ENCODE measurements around the gene ADAMTS12. TPM values are rescaled to one million over a fixed set of nuclear protein-coding genes. Genes with fewer than 3 reads are reported as not detected.

ADAMTS12 gene
- total and polyA plus RNA-seq, 10 of the 15 experiments (the other 5 are each of a cell fraction or from before 2014, with no cell fraction given): 0.11 to 35.8 (median 20.7) TPM

- ChIA-PET POLR2A (interaction anchor here (1.1 to 1.2 kb wide), 3 partner anchors 9 to 87 kb away, joined by 3 to 4 read pairs (median 4); no protein-coding TSS in a partner anchor), SMC1A (ENCODE audit: uncharacterized antibody, unreplicated experiment) (interaction anchor here (0.7 to 2.9 kb wide), 17 partner anchors 9 to 378 kb away, joined by 3 to 27 read pairs (median 4); partner anchors contain the start of gene RXFP3), RAD21 (ENCODE audit: unreplicated experiment) (interaction anchor here (0.9 to 3.4 kb wide), 4 partner anchors 9 to 377 kb away, joined by 3 to 41 read pairs (median 4); no protein-coding TSS in a partner anchor), CTCF (interaction anchor here (1.0 to 1.7 kb wide), 2 partner anchors 11 to 87 kb away, joined by 3 to 10 read pairs; no protein-coding TSS in a partner anchor)
- no peak for ATAC-seq
- WGBS (ENCODE audit: insufficient coverage, insufficient replicate concordance, low lambda C conversion rate, missing lambda C conversion rate): 50% methylated on average over 2 of the region's 2 CpGs
- no peak for FAIRE-seq
- no peaks in the 10 kb centered on the region for H3K27me3 ChIP-seq (replicated peaks in 1 of 2; ENCODE audit: control insufficient read depth in 2 of 2, insufficient read depth in 2 of 2, low read length in 1 of 2)
- no peak for DNase-seq (ENCODE audit: low read depth, low spot score)
- no peaks in the 10 kb centered on the region for H4K20me1 ChIP-seq (ENCODE audit: control insufficient read depth, insufficient read depth)
- H2AFZ ChIP-seq (ENCODE audit: control insufficient read depth, low read depth, low read length): no peak overlapping the region
- in situ Hi-C loops (cut with MboI) (no loop called here), intact Hi-C loops (cut with micrococcal nuclease; ENCODE audit: unreplicated experiment) (no loop called here)
- no peaks in the 10 kb centered on the region; a peak in 1 of 4 replicates for H3K36me3 ChIP-seq (ENCODE audit: control insufficient read depth in 2 of 2, insufficient read depth in 2 of 2, low read length in 1 of 2)
- peaks cover 3% of the 10 kb centered on the region; the same call in 1 of the 2 replicates for H3K79me2 ChIP-seq (ENCODE audit: control insufficient read depth, insufficient read depth, low read length)
- H3K9ac ChIP-seq (ENCODE audit: control insufficient read depth, insufficient read depth, low read length): no peak overlapping the region
- H3K4me3 ChIP-seq: no peak overlapping the region
- H3K27ac ChIP-seq (ENCODE audit: control insufficient read depth, insufficient read depth): peak overlapping the region; percentile 93
- peaks cover 10% of the 10 kb centered on the region; the same call in 2 of the 3 replicates for H3K9me3 ChIP-seq (replicated peaks; ENCODE audit: control insufficient read depth, insufficient read depth, low read length)
- TF ChIP-seq, protein P1, sequence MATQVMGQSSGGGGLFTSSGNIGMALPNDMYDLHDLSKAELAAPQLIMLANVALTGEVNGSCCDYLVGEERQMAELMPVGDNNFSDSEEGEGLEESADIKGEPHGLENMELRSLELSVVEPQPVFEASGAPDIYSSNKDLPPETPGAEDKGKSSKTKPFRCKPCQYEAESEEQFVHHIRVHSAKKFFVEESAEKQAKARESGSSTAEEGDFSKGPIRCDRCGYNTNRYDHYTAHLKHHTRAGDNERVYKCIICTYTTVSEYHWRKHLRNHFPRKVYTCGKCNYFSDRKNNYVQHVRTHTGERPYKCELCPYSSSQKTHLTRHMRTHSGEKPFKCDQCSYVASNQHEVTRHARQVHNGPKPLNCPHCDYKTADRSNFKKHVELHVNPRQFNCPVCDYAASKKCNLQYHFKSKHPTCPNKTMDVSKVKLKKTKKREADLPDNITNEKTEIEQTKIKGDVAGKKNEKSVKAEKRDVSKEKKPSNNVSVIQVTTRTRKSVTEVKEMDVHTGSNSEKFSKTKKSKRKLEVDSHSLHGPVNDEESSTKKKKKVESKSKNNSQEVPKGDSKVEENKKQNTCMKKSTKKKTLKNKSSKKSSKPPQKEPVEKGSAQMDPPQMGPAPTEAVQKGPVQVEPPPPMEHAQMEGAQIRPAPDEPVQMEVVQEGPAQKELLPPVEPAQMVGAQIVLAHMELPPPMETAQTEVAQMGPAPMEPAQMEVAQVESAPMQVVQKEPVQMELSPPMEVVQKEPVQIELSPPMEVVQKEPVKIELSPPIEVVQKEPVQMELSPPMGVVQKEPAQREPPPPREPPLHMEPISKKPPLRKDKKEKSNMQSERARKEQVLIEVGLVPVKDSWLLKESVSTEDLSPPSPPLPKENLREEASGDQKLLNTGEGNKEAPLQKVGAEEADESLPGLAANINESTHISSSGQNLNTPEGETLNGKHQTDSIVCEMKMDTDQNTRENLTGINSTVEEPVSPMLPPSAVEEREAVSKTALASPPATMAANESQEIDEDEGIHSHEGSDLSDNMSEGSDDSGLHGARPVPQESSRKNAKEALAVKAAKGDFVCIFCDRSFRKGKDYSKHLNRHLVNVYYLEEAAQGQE (IDR thresholded peaks at IDR 0.05; ENCODE audit: low read depth, low read length): no peak
- no peak for TF ChIP-seq EGR1 (IDR thresholded peaks at IDR 0.05; ENCODE audit: borderline replicate concordance in 1 of 2, low read depth in 2 of 2, low read length in 2 of 2)
- no peak for TF ChIP-seq POLR2AphosphoS2 (IDR thresholded peaks at IDR 0.05; ENCODE audit: low read depth, low read length)
- TF ChIP-seq IRF3 (IDR thresholded peaks at IDR 0.05): no peak
- no peak for TF ChIP-seq ETV6 (conservative IDR thresholded peaks at IDR 0.05 in 1 of 2, IDR thresholded peaks at IDR 0.05 in 1 of 2; ENCODE audit: borderline replicate concordance in 1 of 2, low read depth in 1 of 2)
- no peak for TF ChIP-seq ASH2L (IDR thresholded peaks at IDR 0.05; ENCODE audit: borderline replicate concordance, low read depth)
- TF ChIP-seq HDAC2 (IDR thresholded peaks at IDR 0.05): no peak
- no peak for TF ChIP-seq JUNB (IDR thresholded peaks at IDR 0.05)
- TF ChIP-seq NKRF (conservative IDR thresholded peaks at IDR 0.05): no peak
- no peak overlapping the region for H3K4me2 ChIP-seq (ENCODE audit: control insufficient read depth, insufficient read depth)
- H3K4me1 ChIP-seq (ENCODE audit: control insufficient read depth, insufficient read depth, low read length): peaks cover 58% of the 10 kb centered on the region
- BruUV-seq (replicated peaks): no TSS peak
These were observed 44.9 kb downstream of the ADAMTS12 start for GRCh38 chr5:33846851-33847250.
